Measurements from ENCODE around the gene RTN4R.

DNA sequence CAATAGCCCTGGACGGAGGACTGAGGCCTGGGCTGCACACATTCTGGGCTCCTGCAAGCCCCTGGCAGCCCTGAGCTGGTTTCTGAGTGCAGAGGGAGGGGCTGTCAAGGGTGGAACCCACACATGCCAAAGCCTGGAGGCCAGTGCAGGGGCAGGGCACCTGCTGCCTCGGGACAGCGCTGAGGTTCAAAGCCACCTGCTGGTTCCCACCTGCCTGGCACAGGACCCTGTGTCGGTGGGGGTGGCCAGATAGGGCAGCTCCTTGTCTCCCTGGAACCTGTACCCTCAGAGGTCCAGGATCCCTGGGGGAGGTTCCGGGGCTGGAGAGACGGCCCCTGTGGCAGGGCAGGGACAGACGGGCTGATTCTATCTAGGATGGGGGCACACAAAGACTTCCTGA is 40.8 kb downstream of the RTN4R start:
- TF ChIP-seq CTCF (conservative IDR thresholded peaks at IDR 0.05; ENCODE audit: low read length) (no peak), EZH2phosphoT487 (IDR thresholded peaks at IDR 0.05; ENCODE audit: borderline replicate concordance) (no peak)

All from Loucy (cell line).